ENCODE measurements around the gene SLC25A36.

Gene SLC25A36

GRCh38 chr3:140910860-140911259 lies 30.8 kb upstream of the SLC25A36 start:
- Histone ChIP-seq H3K9me2 (replicated peaks; ENCODE audit: control insufficient read depth, low read length) (no peaks in the 10 kb centered on the region), H3K79me2 (ENCODE audit: control insufficient read depth, low read length) (no peaks in the 10 kb centered on the region), H3K9me3 (ENCODE audit: control insufficient read depth, insufficient read depth, low read length) (no peaks in the 10 kb centered on the region), H3K4me3 (ENCODE audit: low read length) (no peak overlapping the region), H3K36me3 (ENCODE audit: control insufficient read depth, low read length) (no peaks in the 10 kb centered on the region), H3K4me2 (ENCODE audit: low read length) (no peak overlapping the region), H3F3A (ENCODE audit: control insufficient read depth, insufficient read depth) (no peaks in the 10 kb centered on the region), H3K27ac (ENCODE audit: low read depth, low read length) (no peak overlapping the region), H4K20me1 (ENCODE audit: control insufficient read depth, insufficient read depth, low read depth, low read length) (no peaks in the 10 kb centered on the region), H3K27me3 (ENCODE audit: control insufficient read depth, low read length) (peaks cover 8% of the 10 kb centered on the region; the same call in 1 of the 2 replicates), H3K4me1 (ENCODE audit: control insufficient read depth, low read length) (no peaks in the 10 kb centered on the region)
- TF ChIP-seq EZH2phosphoT487 (IDR thresholded peaks at IDR 0.05; ENCODE audit: borderline replicate concordance, low read length), result no peak
- TF ChIP-seq, protein P1, sequence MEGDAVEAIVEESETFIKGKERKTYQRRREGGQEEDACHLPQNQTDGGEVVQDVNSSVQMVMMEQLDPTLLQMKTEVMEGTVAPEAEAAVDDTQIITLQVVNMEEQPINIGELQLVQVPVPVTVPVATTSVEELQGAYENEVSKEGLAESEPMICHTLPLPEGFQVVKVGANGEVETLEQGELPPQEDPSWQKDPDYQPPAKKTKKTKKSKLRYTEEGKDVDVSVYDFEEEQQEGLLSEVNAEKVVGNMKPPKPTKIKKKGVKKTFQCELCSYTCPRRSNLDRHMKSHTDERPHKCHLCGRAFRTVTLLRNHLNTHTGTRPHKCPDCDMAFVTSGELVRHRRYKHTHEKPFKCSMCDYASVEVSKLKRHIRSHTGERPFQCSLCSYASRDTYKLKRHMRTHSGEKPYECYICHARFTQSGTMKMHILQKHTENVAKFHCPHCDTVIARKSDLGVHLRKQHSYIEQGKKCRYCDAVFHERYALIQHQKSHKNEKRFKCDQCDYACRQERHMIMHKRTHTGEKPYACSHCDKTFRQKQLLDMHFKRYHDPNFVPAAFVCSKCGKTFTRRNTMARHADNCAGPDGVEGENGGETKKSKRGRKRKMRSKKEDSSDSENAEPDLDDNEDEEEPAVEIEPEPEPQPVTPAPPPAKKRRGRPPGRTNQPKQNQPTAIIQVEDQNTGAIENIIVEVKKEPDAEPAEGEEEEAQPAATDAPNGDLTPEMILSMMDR (IDR thresholded peaks at IDR 0.05; ENCODE audit: low read depth, low read length, poor library complexity, severe bottlenecking), result no peak

- TF ChIP-seq, protein P1 (IDR thresholded peaks at IDR 0.05; ENCODE audit: low read depth, low read length, poor library complexity, severe bottlenecking), result no peak
- TF ChIP-seq EZH2phosphoT487 (IDR thresholded peaks at IDR 0.05; ENCODE audit: borderline replicate concordance, low read length), result no peak
- H3K9me3 ChIP-seq (ENCODE audit: control insufficient read depth, insufficient read depth, low read length), result no peaks in the 10 kb centered on the region
Measured at GRCh38 chr3:140911822-140912221, 29.8 kb upstream of the SLC25A36 start.

DNA sequence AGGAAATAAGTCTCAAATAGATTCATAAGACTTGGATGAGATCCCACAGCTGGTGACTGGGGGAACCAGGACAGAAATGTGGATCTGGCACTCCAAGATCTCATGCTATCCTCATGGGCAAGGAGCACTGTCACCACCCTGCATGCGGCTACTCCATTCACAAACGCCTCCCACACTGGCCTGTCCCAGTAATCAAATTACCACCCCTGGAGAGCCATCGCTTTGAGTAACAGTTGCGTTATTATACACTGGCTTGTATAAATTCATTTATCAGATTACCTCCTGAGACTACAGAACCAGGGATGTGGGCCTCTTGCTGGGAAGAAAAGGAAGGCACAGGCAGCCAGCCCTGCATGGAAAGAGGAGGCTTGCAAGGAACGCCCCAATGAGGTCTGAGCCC lies 27.9 kb upstream of the SLC25A36 start:
- Histone ChIP-seq H3K4me1 (ENCODE audit: control insufficient read depth, low read length) (no peaks in the 10 kb centered on the region), H3K9me2 (replicated peaks; ENCODE audit: control insufficient read depth, low read length) (no peaks in the 10 kb centered on the region), H3K4me3 (ENCODE audit: low read length) (no peak overlapping the region), H3K27ac (ENCODE audit: low read depth, low read length) (no peak overlapping the region), H3F3A (ENCODE audit: control insufficient read depth, insufficient read depth) (no peaks in the 10 kb centered on the region), H3K36me3 (ENCODE audit: control insufficient read depth, low read length) (no peaks in the 10 kb centered on the region), H3K79me2 (ENCODE audit: control insufficient read depth, low read length) (no peaks in the 10 kb centered on the region), H3K9me3 (ENCODE audit: control insufficient read depth, insufficient read depth, low read length) (no peaks in the 10 kb centered on the region), H3K27me3 (ENCODE audit: control insufficient read depth, low read length) (peaks cover 5% of the 10 kb centered on the region; the same call in 1 of the 2 replicates), H3K4me2 (ENCODE audit: low read length) (no peak overlapping the region), H4K20me1 (ENCODE audit: control insufficient read depth, insufficient read depth, low read depth, low read length) (no peaks in the 10 kb centered on the region)
- TF ChIP-seq, protein P1 (IDR thresholded peaks at IDR 0.05; ENCODE audit: low read depth, low read length, poor library complexity, severe bottlenecking), result no peak
- TF ChIP-seq EZH2phosphoT487 (IDR thresholded peaks at IDR 0.05; ENCODE audit: borderline replicate concordance, low read length), result no peak

More at GRCh38 chr3:140911822-140912221, 29.8 kb upstream of the SLC25A36 start:
- no peaks in the 10 kb centered on the region for H4K20me1 ChIP-seq (ENCODE audit: control insufficient read depth, insufficient read depth, low read depth, low read length)
- H3K36me3 ChIP-seq (ENCODE audit: control insufficient read depth, low read length), result no peaks in the 10 kb centered on the region
- H3K4me2 ChIP-seq (ENCODE audit: low read length), result no peak overlapping the region
- H3K4me3 ChIP-seq (ENCODE audit: low read length), result no peak overlapping the region
- no peaks in the 10 kb centered on the region for H3K4me1 ChIP-seq (ENCODE audit: control insufficient read depth, low read length)
- H3K79me2 ChIP-seq (ENCODE audit: control insufficient read depth, low read length), result no peaks in the 10 kb centered on the region
- H3K27ac ChIP-seq (ENCODE audit: low read depth, low read length), result no peak overlapping the region
- H3K9me2 ChIP-seq (replicated peaks; ENCODE audit: control insufficient read depth, low read length), result no peaks in the 10 kb centered on the region
- peaks cover 4% of the 10 kb centered on the region; the same call in 1 of the 2 replicates for H3K27me3 ChIP-seq (ENCODE audit: control insufficient read depth, low read length)
- no peaks in the 10 kb centered on the region for H3F3A ChIP-seq (ENCODE audit: control insufficient read depth, insufficient read depth)

Data from DOHH2 (cell line).